GM21619 (cell line): ENCODE data around the gene CDK9.

Experiments
- ATAC-seq: cut with Tn5 transposase; IDR thresholded peaks from one replicate; pipeline ENCODE4 v1.9.1; 2021; ENCODE audit not compliant: unreplicated experiment

Gene CDK9

GRCh38 chr9:127801955-127802575 is 16.2 kb downstream of the CDK9 start:
- no peak for ATAC-seq

- peak; percentile 69 for ATAC-seq
Observed at GRCh38 chr9:127802576-127803443, 17.0 kb downstream of the CDK9 start, which contains the start of gene FPGS. FPGS (plus strand) TSS chr9:127802882; CDS start chr9:127802925, 43 bp downstream.

DNA sequence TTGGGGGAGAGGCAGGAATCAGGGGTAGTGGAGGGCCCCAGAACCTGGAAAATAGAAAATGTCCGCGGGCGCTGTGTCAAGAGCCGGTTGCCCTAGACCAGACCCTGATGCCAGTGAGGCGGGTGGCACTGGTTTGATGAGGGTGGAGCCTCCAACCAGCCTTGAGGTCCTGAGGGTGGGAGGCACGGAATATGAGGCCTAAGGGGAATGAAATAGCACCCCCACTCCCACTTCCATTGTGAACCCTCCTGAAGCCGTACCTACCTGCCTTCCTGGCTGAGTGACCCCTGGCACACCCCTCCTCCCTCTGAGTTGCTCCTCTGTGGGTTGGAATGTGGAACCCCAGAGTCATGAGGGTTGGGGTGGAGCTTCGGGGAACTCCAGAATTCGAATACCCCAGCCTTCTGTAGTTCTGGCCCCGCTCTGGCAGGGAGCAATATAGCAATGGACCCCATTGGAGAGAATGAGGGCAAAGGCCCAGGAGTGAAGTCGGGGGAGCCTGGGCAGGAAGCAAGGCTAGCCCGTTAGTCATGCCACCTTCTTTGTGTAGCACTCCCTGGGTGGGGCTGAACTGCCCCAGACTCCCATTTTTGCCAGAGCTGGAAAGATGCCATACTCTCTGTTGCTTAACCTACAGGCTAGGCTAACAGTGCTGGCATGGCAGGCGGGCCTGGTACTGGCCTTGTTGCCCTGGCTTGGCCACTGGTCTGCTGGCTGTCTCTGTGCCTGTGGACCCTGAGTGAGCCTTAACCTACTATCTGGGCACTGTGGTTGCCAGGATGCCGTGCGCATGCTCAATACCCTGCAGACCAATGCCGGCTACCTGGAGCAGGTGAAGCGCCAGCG is 17.9 kb downstream of the CDK9 start:
- no peak for ATAC-seq

GRCh38 chr9:127805620-127806019 is 19.8 kb downstream of the CDK9 start:
- ATAC-seq, result no peak

DNA sequence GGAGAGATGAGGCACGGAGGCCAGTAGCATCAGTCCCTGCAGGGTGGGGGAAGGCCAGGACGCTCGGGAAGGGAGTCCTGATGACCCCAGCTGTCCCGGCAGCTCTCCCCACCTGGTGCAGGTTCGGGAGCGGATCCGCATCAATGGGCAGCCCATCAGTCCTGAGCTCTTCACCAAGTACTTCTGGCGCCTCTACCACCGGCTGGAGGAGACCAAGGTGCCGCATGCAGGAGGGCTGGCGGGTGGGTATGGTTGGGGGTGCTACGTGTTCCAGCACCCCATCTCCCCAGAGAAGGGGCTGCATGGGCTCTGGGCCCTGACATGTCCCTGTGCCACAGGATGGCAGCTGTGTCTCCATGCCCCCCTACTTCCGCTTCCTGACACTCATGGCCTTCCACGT is 21.0 kb downstream of the CDK9 start:
- no peak for ATAC-seq

DNA sequence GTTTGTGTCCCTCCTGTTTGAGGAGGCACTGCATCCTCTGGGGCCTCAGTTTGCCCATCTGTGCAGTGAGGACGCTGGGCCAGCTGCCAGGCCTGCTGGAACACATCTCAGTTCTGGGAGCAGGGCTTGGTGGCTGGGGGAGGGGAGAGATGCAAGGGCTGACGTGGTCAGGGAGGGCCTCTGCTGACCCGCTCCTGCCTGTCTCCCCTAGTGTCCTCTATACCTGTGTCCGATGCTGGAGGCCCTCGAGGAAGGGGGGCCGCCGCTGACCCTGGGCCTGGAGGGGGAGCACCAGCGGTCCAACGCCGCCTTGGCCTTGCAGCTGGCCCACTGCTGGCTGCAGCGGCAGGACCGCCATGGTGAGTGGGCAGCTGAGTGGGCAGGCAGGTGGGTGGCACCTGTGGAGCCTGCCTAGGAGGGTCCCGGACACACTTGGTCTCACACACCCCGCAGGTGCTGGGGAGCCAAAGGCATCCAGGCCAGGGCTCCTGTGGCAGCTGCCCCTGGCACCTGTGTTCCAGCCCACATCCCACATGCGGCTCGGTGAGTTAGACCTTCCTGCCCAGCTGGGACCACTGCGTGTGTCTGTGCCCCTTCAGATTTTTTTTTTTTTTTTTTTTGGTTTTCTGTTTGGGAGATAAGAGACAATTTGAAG is 22.6 kb downstream of the CDK9 start:
- ATAC-seq, result no peak

GRCh38 chr9:127809002-127809539 is 23.2 kb downstream of the CDK9 start:
- ATAC-seq, result no peak

GRCh38 chr9:127809540-127810377 is 23.9 kb downstream of the CDK9 start:
- ATAC-seq, result no peak

- no peak for ATAC-seq
Observed at GRCh38 chr9:127810378-127811187, 24.7 kb downstream of the CDK9 start.

- ATAC-seq, result no peak
Observed at GRCh38 chr9:127812011-127812410, 26.2 kb downstream of the CDK9 start.

GRCh38 chr9:127812936-127813675 is 27.3 kb downstream of the CDK9 start:
- no peak for ATAC-seq

GRCh38 chr9:127813686-127814226 is 27.9 kb downstream of the CDK9 start:
- ATAC-seq, result no peak

DNA sequence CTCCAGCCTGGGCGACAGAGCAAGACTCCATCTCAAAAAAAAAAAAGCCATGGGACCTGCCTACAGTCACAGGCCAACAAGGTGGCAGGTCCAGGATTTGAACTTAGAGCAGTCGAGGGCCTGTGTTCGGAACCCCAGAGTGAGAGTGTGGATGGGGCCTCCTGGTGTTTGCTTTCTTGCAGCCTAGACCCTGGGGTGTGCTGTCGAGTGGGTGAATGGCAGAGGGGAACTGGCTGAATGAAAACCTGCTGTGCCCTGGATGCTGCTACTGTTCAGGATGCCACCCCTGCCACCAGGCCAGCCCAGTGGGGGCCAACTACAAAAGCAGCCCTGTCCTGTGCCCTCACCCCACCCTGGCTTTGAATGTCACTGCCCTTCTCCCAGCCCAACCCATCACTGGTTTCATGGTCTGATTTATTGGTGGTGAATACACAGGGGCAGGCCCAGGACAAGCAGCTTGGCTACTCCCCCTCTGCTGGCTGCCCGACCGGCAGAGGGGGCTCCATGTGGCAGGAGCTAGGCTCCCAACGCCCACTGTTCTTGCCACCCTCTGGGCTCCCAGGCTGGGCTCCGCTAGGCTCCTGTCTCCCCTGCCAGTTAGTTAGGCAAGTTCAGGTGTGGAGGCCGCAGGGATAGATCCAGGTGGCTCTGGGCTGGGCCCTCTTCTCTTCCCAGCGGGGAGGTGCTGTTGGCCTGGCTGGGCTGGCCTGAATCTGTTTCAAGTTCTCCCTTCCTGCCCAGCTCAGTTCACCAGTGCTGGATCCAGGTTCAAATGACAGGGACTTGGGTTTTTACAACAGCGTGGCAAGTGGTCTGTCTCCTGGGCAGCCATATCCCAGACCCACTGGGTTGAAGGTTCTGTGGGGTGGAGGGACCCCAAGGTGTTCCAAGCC is 29.0 kb downstream of the CDK9 start:
- no peak for ATAC-seq

- no peak for ATAC-seq
Observed at GRCh38 chr9:127815512-127816361, 29.9 kb downstream of the CDK9 start.

GRCh38 chr9:127816362-127816725 is 30.5 kb downstream of the CDK9 start:
- no peak for ATAC-seq

GRCh38 chr9:127816728-127817127 is 30.9 kb downstream of the CDK9 start:
- no peak for ATAC-seq
